NCI-H2196 (cell line): ENCODE data around the gene UQCC5.

Experiments used
- DNase-seq: peaks from one replicate; lab custom pipeline; 2025; ENCODE audit not compliant: unreplicated experiment; lab: John Stamatoyannopoulos, UW

The UQCC5 gene, protein sequence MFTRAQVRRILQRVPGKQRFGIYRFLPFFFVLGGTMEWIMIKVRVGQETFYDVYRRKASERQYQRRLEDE

DNA sequence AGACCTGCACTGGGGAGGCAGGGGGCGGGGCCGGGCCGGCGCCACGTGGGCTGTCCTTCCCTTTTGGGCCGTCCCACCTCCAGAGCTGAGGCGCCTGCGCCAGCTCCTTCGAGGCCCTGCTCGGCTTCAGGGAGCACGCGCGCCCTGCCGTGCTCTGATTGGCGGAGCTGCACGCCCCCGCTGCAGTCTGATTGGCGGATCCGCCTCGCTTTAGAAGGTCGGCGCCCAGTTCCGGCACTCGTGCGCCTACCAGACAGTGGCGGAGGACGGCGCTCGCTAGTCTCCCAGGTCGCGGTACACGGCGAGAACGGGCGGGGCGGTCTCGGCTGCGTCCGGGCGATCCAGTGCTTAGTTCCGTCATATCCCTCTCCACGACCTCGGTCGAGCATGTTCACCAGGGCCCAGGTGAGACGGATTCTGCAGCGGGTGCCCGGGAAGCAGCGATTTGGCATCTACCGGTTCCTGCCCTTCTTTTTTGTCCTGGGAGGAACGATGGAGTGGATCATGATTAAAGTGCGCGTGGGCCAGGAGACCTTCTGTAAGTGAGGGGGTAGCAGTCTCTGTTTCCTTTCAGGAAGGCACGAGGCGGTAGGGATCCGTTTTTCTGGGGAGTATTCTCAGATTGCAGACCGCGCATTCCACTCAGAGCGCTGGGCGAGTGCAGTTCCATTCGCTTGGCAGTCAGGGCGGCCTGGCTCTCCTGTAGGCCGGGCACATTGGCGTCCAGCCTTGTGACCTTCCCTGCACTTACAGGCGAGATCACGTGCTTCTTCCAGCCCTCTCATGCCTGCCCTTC lies at the start of gene UQCC5:
Gene UQCC5 (plus strand): TSS at position 237 of the 796 bp plus-strand sequence. CDS start 151 bp downstream, at position 388.
- DNase-seq, result peak; percentile 89

DNA sequence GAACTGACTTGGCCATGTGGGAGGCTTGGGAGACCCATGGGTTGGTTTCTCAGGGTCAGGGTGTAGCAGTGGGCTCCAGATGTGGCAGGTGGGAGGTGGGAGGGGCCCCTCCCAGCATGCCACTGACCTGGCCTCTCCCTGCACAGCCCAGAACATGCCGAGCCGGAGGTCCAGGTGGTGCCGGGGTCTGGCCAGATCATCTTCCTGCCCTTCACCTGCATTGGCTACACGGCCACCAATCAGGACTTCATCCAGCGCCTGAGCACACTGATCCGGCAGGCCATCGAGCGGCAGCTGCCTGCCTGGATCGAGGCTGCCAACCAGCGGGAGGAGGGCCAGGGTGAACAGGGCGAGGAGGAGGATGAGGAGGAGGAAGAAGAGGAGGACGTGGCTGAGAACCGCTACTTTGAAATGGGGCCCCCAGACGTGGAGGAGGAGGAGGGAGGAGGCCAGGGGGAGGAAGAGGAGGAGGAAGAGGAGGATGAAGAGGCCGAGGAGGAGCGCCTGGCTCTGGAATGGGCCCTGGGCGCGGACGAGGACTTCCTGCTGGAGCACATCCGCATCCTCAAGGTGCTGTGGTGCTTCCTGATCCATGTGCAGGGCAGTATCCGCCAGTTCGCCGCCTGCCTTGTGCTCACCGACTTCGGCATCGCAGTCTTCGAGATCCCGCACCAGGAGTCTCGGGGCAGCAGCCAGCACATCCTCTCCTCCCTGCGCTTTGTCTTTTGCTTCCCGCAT lies 49.2 kb upstream of the UQCC5 start:
- no peak for DNase-seq

DNA sequence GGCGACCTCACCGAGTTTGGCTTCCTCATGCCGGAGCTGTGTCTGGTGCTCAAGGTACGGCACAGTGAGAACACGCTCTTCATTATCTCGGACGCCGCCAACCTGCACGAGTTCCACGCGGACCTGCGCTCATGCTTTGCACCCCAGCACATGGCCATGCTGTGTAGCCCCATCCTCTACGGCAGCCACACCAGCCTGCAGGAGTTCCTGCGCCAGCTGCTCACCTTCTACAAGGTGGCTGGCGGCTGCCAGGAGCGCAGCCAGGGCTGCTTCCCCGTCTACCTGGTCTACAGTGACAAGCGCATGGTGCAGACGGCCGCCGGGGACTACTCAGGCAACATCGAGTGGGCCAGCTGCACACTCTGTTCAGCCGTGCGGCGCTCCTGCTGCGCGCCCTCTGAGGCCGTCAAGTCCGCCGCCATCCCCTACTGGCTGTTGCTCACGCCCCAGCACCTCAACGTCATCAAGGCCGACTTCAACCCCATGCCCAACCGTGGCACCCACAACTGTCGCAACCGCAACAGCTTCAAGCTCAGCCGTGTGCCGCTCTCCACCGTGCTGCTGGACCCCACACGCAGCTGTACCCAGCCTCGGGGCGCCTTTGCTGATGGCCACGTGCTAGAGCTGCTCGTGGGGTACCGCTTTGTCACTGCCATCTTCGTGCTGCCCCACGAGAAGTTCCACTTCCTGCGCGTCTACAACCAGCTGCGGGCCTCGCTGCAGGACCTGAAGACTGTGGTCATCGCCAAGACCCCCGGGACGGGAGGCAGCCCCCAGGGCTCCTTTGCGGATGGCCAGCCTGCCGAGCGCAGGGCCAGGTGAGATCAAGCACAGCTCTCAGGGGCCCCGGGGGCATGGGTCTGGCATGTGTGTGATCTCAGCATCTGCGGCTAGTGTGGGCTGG lies 48.4 kb upstream of the UQCC5 start:
- DNase-seq, result no peak

DNA sequence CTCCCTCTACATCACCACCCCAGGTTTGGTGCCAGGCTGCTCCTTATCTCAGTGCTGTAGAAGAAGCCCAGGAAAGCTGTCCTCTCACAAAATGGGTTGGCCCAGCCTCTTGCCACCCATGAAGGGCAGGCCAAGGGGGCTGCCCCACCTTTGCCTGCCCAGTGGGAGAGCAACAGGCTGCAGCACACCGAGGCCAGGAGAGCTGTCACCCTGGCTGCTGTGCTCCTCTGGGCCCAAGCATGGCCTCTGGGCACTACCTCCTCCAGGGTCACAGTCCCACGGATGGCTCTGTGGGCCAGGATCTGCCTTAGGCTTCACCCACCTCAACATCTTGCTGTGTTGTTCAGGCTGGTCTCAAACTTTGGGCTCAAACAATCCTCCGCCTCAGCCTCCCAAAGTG lies 47.7 kb upstream of the UQCC5 start:
- no peak for DNase-seq

DNA sequence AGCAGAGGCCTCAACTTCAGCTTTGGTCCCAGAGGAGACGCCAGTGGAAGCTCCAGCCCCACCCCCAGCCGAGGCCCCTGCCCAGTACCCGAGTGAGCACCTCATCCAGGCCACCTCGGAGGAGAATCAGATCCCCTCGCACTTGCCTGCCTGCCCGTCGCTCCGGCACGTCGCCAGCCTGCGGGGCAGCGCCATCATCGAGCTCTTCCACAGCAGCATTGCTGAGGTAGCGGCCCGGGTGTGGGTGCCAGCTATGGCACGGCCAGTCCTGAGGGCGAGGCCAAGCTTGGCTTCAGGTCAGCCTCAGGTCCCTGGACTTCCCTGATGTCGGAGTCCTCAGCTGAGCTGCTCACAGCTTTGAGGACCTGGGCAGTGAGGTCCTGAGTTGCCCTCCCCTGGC lies 47.0 kb upstream of the UQCC5 start:
- DNase-seq, result no peak

DNA sequence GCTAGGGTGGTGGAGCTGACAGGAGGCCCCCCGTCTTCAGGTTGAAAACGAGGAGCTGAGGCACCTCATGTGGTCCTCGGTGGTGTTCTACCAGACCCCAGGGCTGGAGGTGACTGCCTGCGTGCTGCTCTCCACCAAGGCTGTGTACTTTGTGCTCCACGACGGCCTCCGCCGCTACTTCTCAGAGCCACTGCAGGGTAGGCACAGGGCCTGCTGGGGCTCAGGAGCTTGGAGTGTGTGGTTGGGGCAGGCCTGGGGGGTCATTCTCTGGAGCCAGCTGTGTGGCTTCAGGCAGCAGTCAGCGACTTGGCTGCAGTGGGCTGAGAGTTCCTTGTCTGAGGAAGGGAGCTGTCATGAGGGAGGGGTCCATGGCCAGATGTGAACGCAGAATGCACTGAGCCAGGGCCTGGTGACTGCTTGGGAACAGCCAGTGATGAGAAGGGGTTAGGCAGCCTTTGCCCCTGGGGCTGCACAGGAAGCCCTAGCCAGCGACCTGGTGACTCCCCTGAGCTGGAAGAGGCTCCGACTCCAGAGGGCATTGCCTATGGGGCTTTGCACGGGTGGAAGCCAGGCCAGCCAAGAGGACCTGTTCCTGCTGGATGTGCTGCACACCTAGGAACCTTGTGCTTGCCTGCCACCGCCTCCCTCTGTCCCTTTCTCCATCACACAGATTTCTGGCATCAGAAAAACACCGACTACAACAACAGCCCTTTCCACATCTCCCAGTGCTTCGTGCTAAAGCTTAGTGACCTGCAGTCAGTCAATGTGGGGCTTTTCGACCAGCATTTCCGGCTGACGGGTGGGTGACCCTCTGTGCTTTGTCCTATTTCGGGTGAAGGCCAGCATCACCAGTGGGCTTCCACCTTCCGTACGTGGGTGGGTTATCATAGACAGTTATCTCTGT lies 46.1 kb upstream of the UQCC5 start:
- no peak for DNase-seq

DNA sequence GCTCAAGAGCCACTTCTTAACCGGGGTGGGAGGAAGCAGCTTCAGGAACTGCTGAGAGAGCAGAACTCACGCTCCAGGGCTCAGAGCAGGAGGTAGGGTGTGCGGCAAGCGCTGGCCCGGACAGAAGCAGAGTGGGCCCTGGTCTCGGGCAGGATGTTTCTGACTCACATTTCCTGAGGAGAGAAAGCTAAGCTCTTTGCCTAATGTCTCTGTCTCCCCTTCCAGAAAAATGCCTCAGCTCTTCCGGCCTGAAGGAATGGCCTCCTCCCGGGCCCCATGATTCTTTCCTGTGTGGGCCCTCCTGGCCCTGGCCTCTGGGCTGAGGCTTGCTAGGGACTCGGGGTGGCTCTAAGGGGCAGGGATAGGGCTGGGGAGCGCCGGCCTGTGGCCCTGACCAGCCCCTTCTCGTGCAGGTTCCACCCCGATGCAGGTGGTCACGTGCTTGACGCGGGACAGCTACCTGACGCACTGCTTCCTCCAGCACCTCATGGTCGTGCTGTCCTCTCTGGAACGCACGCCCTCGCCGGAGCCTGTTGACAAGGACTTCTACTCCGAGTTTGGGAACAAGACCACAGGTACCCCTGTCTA lies 45.4 kb upstream of the UQCC5 start:
- DNase-seq, result no peak

DNA sequence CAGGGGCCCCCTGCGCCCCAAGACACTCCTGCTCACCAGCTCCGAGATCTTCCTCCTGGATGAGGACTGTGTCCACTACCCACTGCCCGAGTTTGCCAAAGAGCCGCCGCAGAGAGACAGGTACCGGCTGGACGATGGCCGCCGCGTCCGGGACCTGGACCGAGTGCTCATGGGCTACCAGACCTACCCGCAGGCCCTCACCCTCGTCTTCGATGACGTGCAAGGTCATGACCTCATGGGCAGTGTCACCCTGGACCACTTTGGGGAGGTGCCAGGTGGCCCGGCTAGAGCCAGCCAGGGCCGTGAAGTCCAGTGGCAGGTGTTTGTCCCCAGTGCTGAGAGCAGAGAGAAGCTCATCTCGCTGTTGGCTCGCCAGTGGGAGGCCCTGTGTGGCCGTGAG lies 44.3 kb upstream of the UQCC5 start:
- no peak for DNase-seq

DNA sequence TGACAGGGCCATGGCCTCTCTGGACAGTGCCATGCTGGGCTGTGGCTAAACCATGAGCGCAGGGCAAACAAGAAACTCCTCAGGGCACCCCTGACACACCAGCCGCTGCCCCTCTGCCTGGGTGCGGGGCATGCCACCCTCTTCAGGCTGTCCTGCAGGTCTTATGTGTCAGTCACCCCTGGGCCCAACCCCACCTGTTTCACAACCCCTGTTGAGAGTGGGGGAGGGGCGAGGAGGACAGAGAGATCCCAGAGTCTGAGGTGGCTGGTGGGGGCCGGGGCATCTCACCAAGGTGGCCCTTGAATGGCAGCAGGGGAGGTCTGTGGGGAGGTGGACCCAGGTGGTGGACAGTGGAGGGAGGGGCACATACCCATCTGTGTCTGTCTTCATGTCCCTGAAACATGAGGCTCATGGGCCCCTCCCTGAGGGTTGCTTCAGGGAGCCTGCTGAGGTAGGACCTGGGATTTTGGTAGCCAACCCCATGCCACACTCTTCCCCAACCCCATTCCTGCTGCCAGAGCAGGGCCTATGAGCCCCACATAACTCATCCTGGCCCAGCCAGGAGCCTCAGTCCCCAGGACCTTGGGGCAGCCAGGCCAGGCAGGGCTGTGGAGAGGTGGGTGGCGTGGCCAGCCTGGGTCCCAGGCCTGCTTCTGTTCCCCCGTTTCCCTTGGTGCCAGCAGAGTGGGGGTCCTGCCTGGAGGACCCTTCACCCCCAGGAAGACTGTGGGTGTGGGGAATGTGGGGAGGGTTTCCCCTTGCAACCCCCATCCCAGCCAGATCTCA lies 43.0 kb upstream of the UQCC5 start:
- DNase-seq, result no peak

DNA sequence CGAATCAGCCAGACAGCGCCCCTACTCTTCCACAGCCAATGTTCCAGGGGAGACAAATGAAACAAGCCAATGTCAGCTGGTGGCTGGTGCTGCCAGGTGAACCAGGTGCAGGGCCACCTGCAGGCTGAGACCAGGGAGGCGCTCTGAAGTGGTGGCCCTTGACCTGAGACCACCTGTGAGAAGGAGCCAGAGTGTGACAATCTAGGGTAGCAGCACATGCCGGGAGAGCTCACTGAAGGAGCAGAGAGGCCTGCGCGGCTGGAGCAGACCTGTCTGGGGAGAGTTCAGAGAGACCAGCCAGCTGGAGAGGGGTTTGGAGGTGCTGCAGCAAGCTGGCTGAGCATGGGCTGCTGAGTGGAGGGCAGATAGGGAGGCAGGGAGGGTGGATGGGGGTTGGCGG lies 42.0 kb upstream of the UQCC5 start:
- DNase-seq, result no peak

DNA sequence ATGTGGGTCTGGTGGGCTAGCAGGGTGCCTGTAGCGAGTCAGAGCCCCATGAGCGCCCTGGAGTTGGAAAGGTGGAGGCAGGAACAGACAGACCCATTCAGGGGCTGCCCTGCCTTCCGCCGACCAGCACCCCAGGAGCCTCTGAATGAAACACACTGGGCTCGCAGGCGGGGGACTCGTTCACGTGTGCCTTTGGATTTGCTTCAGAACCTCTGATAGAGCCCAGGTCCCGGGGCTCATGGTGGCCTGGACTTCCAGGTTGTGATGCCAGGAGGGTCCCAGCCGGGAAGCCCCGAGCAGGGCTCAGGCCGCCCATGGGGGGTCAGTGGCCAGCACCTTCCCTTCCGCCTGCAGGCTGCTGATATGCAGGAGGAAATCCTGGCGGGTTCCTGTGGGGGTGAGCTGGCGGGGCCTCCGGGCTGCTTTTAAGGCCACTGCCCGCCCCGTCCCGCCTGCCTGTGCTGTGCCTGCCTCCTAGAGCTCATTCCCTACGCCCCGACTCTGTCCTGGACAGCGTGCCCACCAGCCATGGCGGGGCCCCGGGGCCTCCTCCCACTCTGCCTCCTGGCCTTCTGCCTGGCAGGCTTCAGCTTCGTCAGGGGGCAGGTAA lies 41.4 kb upstream of the UQCC5 start, which contains the start of gene STAB1:
Gene STAB1 (plus strand): TSS at position 453 of the 610 bp plus-strand sequence. CDS start 76 bp downstream, at position 529.
- no peak for DNase-seq

DNA sequence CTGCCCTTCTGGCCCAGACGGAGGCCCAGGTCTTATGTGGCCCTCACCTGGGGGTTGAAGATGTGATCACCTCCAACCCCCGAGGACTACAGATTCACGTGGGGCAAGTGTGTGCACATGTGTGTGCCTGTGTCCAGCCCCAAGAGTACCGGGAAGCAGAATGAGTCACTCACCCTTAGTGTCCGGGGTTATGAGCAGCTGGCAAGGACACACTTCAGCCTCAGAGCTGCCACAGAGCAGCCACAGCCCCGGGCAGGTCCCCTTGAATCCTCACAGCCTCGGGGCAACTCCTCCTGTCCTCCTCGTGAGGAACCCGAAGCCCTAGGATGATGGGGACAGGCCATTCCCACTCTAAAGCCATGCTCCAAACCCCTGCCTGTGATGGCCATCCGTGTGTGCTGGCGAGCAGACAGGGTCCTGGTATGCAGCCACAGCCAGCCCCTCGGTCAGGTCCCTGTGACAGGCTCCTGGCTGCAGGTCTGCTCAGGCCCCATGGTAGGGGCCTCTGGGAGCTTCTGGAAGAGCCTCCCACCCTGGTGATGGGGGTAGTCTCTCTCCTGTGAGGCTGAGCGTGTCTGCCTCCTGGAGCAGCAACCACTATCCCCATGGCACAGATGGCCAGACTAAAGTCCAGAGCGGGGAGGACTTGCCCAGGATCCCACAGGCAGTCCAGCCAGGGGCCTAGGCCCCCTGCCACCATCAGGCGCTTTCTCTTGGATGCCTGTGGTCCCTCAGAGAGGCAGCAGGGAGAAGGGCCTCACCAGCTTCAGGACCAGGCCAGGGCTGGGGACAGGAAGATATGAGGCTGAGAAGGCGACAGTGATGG lies 40.4 kb upstream of the UQCC5 start:
- DNase-seq, result no peak

DNA sequence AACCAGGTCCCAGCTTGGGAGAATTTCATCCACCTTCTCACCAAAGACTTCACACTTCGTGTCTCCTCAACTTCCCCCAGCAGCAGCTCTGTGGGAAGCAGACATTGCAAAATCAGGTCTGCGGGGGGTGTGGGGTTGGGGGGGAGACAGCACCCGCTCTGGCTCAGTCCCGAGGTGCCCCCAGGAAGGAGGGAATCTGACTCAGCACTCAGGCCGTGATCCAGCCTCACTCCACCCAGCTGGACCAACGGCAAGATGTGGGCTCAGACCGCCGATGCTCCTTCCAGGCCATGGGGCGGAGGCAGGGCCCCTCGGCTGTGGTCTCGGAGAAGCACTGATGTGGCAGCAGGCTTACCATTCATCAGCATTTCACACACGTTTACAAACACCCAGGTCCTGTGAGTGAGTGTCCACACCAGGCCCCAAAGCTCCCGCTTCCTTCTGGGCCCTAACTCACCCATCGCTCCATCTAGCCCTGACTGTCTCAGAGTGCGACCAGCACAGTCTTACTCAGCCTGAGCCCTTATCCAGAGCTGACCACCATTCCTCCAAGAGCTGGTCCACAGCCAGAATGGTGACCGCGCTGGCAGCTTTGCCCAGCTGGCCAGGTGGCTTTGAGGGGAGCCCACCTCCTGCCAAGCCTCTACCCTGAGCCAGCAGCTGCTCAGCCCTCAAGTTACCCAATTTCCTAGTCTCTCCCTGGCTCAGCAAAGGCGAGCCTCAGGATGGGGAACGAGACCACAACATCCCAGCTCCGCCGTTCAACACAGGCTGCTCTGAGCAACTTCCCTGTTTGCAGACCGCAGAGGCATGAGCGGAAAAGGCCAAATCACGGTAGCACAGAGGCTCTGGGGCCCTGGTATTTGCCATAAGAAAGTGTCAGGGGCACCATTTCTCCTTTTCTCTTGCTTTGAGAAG lies 38.0 kb upstream of the UQCC5 start:
- no peak for DNase-seq

DNA sequence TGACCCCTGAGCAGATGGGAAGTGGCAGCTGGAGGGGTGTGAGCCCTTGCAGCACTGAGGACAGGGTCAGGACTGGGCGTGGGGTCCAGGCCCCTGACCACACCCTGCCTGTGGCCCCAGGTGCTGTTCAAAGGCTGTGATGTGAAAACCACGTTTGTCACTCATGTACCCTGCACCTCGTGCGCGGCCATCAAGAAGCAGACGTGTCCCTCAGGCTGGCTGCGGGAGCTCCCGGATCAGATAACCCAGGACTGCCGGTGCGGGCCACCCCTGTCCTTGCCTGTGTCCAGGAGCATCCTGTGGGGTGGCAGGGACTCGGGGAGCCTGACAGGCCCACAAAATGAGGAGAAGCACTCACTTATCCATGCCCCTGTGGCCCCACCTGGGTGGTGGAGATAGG lies 35.4 kb upstream of the UQCC5 start:
- DNase-seq, result no peak

DNA sequence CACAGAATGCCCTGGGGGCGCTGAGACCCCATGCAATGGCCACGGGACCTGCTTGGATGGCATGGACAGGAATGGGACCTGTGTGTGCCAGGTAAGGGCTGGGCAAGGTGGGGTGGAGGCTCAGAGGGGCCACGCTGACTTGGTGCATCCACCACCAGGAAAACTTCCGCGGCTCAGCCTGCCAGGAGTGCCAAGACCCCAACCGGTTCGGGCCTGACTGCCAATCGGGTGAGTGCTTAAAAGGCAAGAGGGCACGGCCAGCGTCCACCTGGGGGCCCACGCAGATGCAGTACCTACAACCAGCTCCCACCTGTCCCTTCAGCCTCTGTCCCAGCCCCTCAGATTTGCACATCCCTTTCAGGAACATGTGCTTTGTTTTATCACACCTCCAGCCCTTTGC lies 34.4 kb upstream of the UQCC5 start:
- DNase-seq, result no peak

DNA sequence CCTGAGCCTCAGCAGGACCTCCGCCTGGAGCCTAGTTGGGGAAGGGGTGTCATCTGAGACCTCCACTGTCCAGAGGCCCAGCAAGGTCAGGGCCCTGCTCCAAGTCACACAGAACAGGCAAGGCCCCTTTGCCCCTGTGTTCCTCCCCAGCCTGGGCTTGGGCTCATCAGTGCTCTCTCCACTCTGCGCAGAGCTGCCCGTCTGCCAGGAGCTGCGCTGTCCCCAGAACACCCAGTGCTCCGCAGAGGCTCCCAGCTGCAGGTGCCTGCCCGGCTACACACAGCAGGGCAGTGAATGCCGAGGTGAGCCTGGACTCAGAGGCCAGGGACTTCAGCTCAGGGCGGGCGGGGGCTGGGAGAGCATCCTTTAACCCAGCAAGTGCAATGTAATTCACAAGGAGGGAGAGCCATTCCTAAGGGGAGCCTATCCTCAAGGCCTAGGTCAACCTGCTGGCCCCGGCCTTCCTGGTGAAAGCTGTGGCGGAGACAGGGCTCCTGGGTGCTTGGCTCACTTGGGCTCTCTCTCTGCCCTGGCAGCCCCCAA lies 33.5 kb upstream of the UQCC5 start:
- no peak for DNase-seq
